Panc1 (cell line): ENCODE data around the gene C9orf152. TPM values are rescaled to one million over a fixed set of nuclear protein-coding genes. Genes with fewer than 3 reads are reported as not detected.

ENCODE experiments used
- ATAC-seq: fragments of 200-7000 bp; cut with Tn5 transposase; 2 replicates; pipeline ENCODE4 v1.9.1; 2020; ENCODE audit warnings: mild to moderate bottlenecking, moderate library complexity
- Bru-seq: library from RNA; stranded (reverse); fragments of 400-500 nt; gene quantifications from one replicate; lab custom pipeline; 2021; lab: Mats Ljungman, UMichigan
- BruChase-seq, 2 experiments: library from RNA; stranded (reverse); fragments of 400-500 nt; gene quantifications; one replicate each; lab custom pipeline; 2021; lab: Mats Ljungman, UMichigan
- BruUV-seq: library from RNA; stranded (reverse); fragments of 400-500 nt; replicated peaks from 2 replicates; lab custom pipeline; 2021; lab: Mats Ljungman, UMichigan
- CTCF ChIA-PET: fragments of 300-600 bp; sonication (Branson Sonifier 250); formaldehyde crosslinking; loops from one replicate; lab custom pipeline; 2022; ENCODE audit warnings: antibody characterized with exemption; lab: Charles Lee
- POLR2A ChIA-PET: fragments of 300-600 bp; sonication (Branson Sonifier 250); formaldehyde crosslinking; loops from one replicate; lab custom pipeline; 2022; ENCODE audit warnings: antibody characterized with exemption; lab: Charles Lee
- DNase-seq: peaks from one replicate; pipeline ENCODE4 v3.0.0-alpha.2; 2010; ENCODE audit warnings: low read depth, low spot score
- H3K27ac ChIP-seq: 2 replicates; pipeline ENCODE4 v1.5.1; 2011; ENCODE audit warnings: mild to moderate bottlenecking, low read length, inconsistent platforms
- H3K27me3 ChIP-seq: fragments of 200-500 bp; sonication (Bioruptor generic); 2 replicates; pipeline ENCODE4 v1.6.0; 2014; ENCODE audit warnings: low read length, inconsistent platforms; ENCODE audit not compliant: control insufficient read depth, insufficient read depth
- H3K36me3 ChIP-seq: fragments of 200-500 bp; sonication (Bioruptor generic); 2 replicates; pipeline ENCODE4 v1.5.1; 2014; ENCODE audit warnings: inconsistent platforms, mild to moderate bottlenecking, low read length, moderate library complexity; ENCODE audit not compliant: control insufficient read depth, insufficient read depth
- H3K4me1 ChIP-seq: 2 replicates; pipeline ENCODE4 v1.5.1; 2011; ENCODE audit warnings: inconsistent platforms, mild to moderate bottlenecking, low read length, moderate library complexity; ENCODE audit not compliant: control insufficient read depth, insufficient read depth
- H3K4me3 ChIP-seq, 2 experiments: 2 replicates each; pipeline ENCODE4 v1.5.1; 2011 to 2012; ENCODE audit warnings: low read depth in 2 of 2, low read length in 2 of 2, mild to moderate bottlenecking in 2 of 2, inconsistent platforms in 1 of 2, moderate library complexity in 1 of 2
- H3K9me3 ChIP-seq: fragments of 200-500 bp; sonication (Bioruptor generic); 2 replicates; pipeline ENCODE4 v1.5.1; 2014; ENCODE audit warnings: low read depth, mild to moderate bottlenecking, inconsistent platforms, low read length, moderate library complexity; ENCODE audit not compliant: control insufficient read depth, insufficient read depth
- CTCF ChIP-seq: fragments of 450-650 bp; IDR thresholded peaks from 2 replicates; pipeline ENCODE4 v1.5.1; 2017; ENCODE audit warnings: mild to moderate bottlenecking
- POLR2AphosphoS5 ChIP-seq: IDR thresholded peaks from 2 replicates; pipeline ENCODE4 v1.6.1; 2012; ENCODE audit warnings: mild to moderate bottlenecking, low read depth, low read length, moderate library complexity
- SIN3A ChIP-seq: IDR thresholded peaks from 2 replicates; pipeline ENCODE4 v1.6.1; 2012; ENCODE audit warnings: low read depth, mild to moderate bottlenecking, low read length, moderate library complexity, borderline replicate concordance; ENCODE audit not compliant: insufficient read depth
- TCF7L2 ChIP-seq: IDR thresholded peaks from 2 replicates; pipeline ENCODE4 v1.6.1; 2011; ENCODE audit warnings: mild to moderate bottlenecking, low read depth, low read length, inconsistent platforms
- in situ Hi-C: cut with HindIII; loops from 2 replicates; pipeline ENCODE4 v1.10.0; 2016; ENCODE audit warnings: low sequenced_read_pairs, low pct_unique_long_range_greater_than_20kb
- intact Hi-C: fragments of 100-400 bp; cut with micrococcal nuclease; formaldehyde crosslinking; loops from one replicate; pipeline ENCODE4 v1.10.0; 2022; ENCODE audit not compliant: unreplicated experiment
- long read RNA-seq: library from polyadenylated mRNA; unstranded; transcript quantifications from one replicate; pipeline ENCODE4 v2.0.0, GENCODE V29; 2021; ENCODE audit not compliant: unreplicated experiment
- polyA plus RNA-seq: library from polyadenylated mRNA; unstranded; fragments of >200 nt; gene quantifications from one replicate; pipeline ENCODE4 v1.2.1, GENCODE V29; 2012; ENCODE audit warnings: missing spikeins; ENCODE audit not compliant: insufficient read length
- total RNA-seq: library from RNA; stranded (reverse); gene quantifications from one replicate; pipeline ENCODE4 v1.2.1, GENCODE V29; 2021; ENCODE audit not compliant: unreplicated experiment
- TF ChIP-seq, protein P1 (sequence below), 2 experiments: IDR thresholded peaks; 2 replicates each; pipeline ENCODE4 v1.6.1; 2011 to 2012; ENCODE audit warnings: low read depth in 2 of 2, control low read depth in 1 of 2, low read length in 1 of 2, mild to moderate bottlenecking in 1 of 2, moderate library complexity in 1 of 2; ENCODE audit not compliant: insufficient read depth in 1 of 2

Gene C9orf152, protein sequence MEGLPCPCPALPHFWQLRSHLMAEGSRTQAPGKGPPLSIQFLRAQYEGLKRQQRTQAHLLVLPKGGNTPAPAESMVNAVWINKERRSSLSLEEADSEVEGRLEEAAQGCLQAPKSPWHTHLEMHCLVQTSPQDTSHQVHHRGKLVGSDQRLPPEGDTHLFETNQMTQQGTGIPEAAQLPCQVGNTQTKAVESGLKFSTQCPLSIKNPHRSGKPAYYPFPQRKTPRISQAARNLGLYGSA
- 0.10 TPM for total RNA-seq
- polyA plus RNA-seq, result not detected
- Bru-seq, nascent RNA, result percentile 24 among the genes with signal in this experiment
- BruChase-seq, experiment 1, labeled RNA remaining after a 2-hour chase, result percentile 21 among the genes with signal in this experiment
- percentile 22 among the genes with signal in this experiment for BruChase-seq, experiment 2, labeled RNA remaining after a 6-hour chase
- long read RNA-seq, result 0 reads

- Histone ChIP-seq H3K27me3 (peaks cover 4% of the 10 kb centered on the region; the same call in 1 of the 2 replicates), H3K36me3 (no peaks in the 10 kb centered on the region), H3K4me1 (no peaks in the 10 kb centered on the region), H3K27ac (no peak within 1 kb of the TSS), H3K4me3 (no peak within 1 kb of the TSS), H3K9me3 (no peaks in the 10 kb centered on the region)
- no peak for DNase-seq
- in situ Hi-C loops, result no loop called here
- TF ChIP-seq, protein P1, sequence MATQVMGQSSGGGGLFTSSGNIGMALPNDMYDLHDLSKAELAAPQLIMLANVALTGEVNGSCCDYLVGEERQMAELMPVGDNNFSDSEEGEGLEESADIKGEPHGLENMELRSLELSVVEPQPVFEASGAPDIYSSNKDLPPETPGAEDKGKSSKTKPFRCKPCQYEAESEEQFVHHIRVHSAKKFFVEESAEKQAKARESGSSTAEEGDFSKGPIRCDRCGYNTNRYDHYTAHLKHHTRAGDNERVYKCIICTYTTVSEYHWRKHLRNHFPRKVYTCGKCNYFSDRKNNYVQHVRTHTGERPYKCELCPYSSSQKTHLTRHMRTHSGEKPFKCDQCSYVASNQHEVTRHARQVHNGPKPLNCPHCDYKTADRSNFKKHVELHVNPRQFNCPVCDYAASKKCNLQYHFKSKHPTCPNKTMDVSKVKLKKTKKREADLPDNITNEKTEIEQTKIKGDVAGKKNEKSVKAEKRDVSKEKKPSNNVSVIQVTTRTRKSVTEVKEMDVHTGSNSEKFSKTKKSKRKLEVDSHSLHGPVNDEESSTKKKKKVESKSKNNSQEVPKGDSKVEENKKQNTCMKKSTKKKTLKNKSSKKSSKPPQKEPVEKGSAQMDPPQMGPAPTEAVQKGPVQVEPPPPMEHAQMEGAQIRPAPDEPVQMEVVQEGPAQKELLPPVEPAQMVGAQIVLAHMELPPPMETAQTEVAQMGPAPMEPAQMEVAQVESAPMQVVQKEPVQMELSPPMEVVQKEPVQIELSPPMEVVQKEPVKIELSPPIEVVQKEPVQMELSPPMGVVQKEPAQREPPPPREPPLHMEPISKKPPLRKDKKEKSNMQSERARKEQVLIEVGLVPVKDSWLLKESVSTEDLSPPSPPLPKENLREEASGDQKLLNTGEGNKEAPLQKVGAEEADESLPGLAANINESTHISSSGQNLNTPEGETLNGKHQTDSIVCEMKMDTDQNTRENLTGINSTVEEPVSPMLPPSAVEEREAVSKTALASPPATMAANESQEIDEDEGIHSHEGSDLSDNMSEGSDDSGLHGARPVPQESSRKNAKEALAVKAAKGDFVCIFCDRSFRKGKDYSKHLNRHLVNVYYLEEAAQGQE (IDR thresholded peaks at IDR 0.05; ENCODE audit: insufficient read depth in 1 of 2, low read depth in 2 of 2, low read length in 1 of 2), result no peak
- no peak for TF ChIP-seq POLR2AphosphoS5
- TF ChIP-seq SIN3A, result no peak
- no peak for TF ChIP-seq TCF7L2
- no peak for TF ChIP-seq CTCF
- no peak for ATAC-seq
- CTCF ChIA-PET, result no interaction called here
- no TSS peak for BruUV-seq
- POLR2A ChIA-PET, result no interaction called here
- intact Hi-C loops, result no loop called here
Measured at GRCh38 chr9:110208031-110208430, at the start of gene C9orf152. C9orf152 (minus strand) TSS chr9:110208159; CDS start chr9:110207579, 580 bp downstream.

DNA sequence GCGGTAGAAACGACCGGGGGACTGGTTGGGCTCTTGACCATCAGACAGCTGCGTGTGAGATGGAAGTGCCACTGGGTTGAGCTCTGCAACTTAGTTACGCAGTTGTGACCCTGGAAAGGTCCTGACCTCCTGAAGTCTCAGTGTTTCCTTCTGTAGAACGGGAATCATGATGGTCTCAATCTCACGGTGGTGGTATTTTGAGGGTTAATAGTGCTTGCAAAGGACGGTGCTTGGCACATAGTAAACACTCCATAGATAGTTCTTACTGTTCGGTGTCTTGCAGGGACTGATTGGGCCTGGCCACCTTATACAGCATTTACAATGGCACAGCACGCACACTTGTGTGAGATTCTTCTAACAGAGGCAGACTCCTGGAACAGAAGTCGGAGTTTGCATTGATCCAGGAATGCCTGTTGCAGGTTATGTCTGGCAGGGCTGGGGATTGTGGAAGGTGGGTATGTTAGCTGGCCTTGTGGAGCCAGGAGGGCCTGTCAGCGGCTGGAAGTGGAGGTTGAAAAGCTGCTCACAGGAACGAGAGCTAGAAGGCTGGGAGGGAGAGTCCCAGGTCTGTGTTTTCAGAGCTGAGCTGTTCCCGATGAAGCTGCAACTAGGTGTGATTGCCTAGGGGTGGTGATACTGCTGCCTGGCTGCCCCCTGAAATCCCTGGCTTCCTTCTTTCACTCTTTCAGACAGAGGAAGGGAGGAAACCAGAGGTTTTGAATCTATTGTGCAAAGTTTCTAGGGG lies 49.3 kb upstream of the C9orf152 start:
- BruUV-seq, result no TSS peak
- intact Hi-C loops, result no loop called here
- no peak for TF ChIP-seq POLR2AphosphoS5
- TF ChIP-seq, protein P1 (IDR thresholded peaks at IDR 0.05; ENCODE audit: insufficient read depth in 1 of 2, low read depth in 2 of 2, low read length in 1 of 2), result no peak
- no peak for TF ChIP-seq TCF7L2
- TF ChIP-seq CTCF, result no peak
- TF ChIP-seq SIN3A, result no peak
- ChIA-PET POLR2A (interaction anchor here (0.5 kb wide), 1 partner anchor 20 kb away, joined by 5 read pairs; no protein-coding TSS in a partner anchor), CTCF (no interaction called here)
- Histone ChIP-seq H3K36me3 (no peaks in the 10 kb centered on the region; the same call in 1 of the 2 replicates), H3K27ac (peak overlapping the region; percentile 73), H3K4me3 (peak overlapping the region; percentile 76 to 81), H3K27me3 (no peaks in the 10 kb centered on the region), H3K4me1 (peaks cover 15% of the 10 kb centered on the region), H3K9me3 (no peaks in the 10 kb centered on the region)
- DNase-seq (peak; percentile 22), ATAC-seq (no peak)
- in situ Hi-C loops, result no loop called here
